SK-N-MC (cell line): ENCODE results near the gene FILIP1L.

Source experiments
- EZH2 ChIP-seq: fragments of 200-600 bp; sonication (generic); IDR thresholded peaks from one replicate; pipeline ENCODE4 v1.6.1; 2017; ENCODE audit warnings: antibody characterized with exemption
- POLR2AphosphoS5 ChIP-seq: IDR thresholded peaks from 2 replicates; pipeline ENCODE4 v1.6.1; 2012; ENCODE audit warnings: mild to moderate bottlenecking, low read depth, low read length, borderline replicate concordance

- TF ChIP-seq EZH2 (no peak), POLR2AphosphoS5 (no peak)
These were observed 43.4 kb upstream of the FILIP1L start for GRCh38 chr3:100157685-100158084.
